C4-2B (cell line): ENCODE measurements around the gene ZBTB20.

Experiments
- CTCF ChIP-seq: fragments of 450-650 bp; conservative IDR thresholded peaks from 2 replicates; pipeline ENCODE4 v1.5.1; 2017; ENCODE audit warnings: mild to moderate bottlenecking
- ZFX ChIP-seq: fragments of 450-650 bp; IDR thresholded peaks from 2 replicates; pipeline ENCODE4 v1.6.1; 2017

GRCh38 chr3:114609973-114610630 is 537.0 kb downstream of the ZBTB20 start:
- no peak for TF ChIP-seq CTCF
- TF ChIP-seq ZFX, result no peak
